Measurements from ENCODE around the gene NRCAM.
"Not testable (repeated sequence)": the region's sequence is repeated elsewhere in the genome, so short reads cannot be mapped to it uniquely, and the experiment has no call there.

Gene NRCAM

DNA sequence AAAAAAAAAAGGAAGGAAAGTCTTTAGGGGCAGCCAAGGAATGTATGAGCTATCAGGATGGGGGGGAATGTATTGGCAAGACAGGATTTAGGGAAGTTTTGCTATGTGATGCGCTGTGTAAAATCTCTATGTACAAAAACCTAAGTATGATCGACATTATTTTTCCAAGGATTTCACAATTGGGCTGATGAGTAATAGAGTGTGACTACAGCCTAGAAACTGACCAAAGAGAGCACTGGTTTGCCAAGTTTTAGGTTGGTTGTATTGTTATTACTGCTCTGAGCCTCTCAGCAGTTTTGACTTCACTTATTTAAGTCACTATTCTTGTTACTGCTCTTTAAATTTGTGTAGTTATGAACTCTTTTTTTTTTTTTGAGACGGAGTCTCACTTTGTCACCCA, 107.3 kb downstream of the NRCAM start:
- DNase-seq (ENCODE audit: extremely low read depth in 1 of 2, low read depth in 1 of 2): no peak

DNA sequence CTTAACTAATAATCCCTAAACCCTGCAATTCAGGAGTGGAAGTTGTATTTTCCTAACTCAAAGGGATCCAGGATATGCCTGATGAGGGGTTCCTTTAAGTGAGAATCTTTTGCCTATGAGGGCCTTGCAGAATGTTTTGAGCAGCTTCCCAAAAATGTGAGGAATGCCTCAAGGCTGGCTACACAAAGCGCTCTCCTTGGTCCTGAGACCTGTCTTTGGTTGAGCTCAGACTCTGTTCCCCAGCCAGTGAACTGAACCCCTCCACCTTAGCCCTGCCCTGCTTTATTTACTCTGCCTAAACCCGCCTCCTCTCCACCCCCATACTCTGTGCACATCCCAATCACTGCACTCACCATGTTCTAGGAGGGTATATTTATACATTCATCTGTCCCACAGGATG, 108.6 kb downstream of the NRCAM start:
- DNase-seq (ENCODE audit: extremely low read depth in 1 of 2, low read depth in 1 of 2): no peak

DNA sequence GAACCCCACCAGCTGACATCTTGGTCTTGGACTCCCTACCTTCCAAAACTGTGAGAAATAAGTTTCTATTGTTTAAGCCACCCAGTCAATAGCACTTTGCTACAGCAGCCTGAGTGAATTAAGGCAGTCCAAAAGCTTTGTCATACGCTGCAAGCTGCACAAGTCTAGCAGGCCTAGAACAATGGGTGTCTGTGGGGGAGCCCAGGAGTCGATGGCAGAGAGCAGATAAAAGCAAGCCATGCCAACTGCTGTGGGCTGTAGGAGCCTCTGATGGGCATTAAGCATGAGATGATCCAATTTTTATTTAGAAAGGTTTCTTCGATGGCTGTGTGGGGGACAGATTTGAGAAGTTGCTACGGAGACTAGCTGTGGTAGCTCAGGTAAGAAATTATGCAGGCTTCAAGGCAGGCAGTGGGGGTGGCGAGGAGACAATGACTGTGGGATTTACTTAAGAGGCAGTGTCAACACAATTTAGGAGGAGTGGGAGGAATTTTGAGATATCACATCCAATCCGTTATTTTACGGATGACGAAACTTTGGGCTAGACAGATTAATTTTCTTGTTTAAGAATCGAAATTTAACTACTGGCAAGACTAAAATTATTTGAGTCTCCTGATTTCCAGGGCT, 110.4 kb downstream of the NRCAM start:
- DNase-seq (ENCODE audit: extremely low read depth in 1 of 2, low read depth in 1 of 2): no peak

DNA sequence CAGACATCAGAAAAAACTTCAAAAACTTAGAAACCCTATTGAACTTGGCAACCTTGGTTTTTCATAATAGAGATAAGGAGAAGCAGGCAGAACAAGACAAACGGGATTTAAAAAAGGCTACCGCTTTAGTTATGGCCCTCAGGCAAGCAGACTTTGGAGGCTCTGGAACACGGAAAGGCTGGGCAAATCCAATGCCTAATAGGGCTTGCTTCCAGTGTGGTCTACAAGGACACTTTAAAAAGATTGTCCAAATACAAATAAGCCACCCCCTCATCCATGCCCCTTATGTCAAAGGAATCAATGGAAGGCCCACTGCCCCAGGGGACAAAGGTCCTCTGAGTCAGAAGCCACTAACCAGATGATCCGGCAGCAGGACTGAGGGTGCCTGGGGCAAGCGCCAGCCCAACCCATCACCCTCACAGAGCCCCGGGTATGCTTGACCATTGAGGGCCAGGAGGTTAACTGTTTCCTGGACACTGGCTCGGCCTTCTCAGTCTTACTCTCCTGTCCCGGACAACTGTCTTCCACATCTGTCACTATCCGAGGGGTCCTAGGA, 115.3 kb downstream of the NRCAM start:
- no peak for DNase-seq (ENCODE audit: extremely low read depth in 1 of 2, low read depth in 1 of 2)

DNA sequence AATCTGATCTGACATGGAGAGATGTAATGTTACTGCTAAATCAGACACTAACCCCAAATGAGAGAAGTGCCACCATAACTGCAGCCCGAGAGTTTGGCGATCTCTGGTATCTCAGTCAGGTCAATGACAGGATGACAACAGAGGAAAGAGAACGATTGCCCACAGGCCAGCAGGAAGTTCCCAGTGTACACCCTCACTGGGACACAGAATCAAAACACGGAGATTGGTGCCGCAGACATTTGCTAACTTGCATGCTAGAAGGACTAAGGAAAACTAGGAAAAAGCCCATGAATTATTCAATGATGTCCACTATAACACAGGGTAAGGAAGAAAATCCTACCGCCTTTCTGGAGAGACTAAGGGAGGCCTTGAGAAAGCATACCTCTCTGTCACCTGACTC, 115.8 kb downstream of the NRCAM start:
- DNase-seq (ENCODE audit: extremely low read depth in 1 of 2, low read depth in 1 of 2): not testable (repeated sequence)

- DNase-seq (ENCODE audit: extremely low read depth in 1 of 2, low read depth in 1 of 2): no peak
Observed at GRCh38 chr7:108335269-108335918, 120.8 kb downstream of the NRCAM start.

DNA sequence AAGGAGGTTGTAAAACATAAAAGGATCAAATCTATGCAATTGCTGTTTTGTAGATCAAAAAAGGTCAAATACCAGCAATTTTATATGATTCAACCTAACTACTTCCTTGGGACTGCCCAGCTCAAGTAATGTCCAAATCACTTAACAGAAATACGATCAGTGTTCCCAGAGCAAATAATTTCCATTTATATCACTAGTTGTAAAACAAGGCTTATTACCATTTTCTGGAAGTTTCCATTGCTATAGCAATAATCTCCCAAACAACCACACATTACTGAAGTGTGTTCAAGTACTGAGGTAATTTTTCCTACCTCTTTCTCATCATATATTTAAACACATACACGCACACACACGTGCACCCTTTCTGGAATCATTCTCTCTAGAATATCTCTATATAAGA, 123.3 kb downstream of the NRCAM start:
- DNase-seq (ENCODE audit: extremely low read depth in 1 of 2, low read depth in 1 of 2): no peak

DNA sequence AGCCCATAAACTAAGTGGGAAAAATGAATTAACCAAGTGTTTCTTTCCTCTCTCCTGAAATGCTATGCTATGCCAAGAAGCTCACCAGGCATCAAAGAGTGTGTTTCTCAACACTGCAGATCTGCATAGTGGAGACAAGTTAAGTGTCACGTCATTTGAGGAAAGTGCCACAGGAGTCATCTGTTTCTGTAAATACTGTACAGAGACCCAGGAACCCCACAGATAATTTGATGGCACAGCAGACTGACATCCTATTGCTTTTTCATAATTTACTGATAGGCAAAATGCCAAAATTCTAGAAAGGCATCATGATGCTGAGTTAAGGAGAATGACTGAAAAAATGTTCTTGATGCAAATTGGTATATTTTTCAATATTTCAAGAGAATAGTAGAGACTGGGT, 124.3 kb downstream of the NRCAM start:
- no peak for DNase-seq (ENCODE audit: extremely low read depth in 1 of 2, low read depth in 1 of 2)

DNA sequence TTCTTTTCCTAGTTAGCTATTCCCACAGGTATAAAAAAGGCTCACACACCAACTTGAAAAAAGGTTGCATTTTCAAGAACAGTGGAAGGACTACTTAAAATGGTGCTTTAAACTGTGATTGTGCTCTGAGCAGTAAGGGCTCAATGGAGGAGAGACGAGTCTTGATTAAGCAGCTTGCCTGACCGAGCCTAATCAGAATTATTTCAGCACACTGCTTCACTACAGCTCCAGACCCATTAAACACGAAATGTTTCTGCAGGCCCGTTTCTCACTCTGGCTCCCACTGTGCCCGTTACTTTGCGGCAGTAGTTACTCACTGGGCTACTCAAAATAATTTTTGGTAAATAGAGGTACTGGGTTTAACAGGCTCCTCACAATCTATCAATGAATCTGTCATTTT, 126.0 kb downstream of the NRCAM start:
- no peak for DNase-seq (ENCODE audit: extremely low read depth in 1 of 2, low read depth in 1 of 2)

GRCh38 chr7:108329514-108329913, 126.7 kb downstream of the NRCAM start:
- no peak for DNase-seq (ENCODE audit: extremely low read depth in 1 of 2, low read depth in 1 of 2)

- no peak for DNase-seq (ENCODE audit: extremely low read depth in 1 of 2, low read depth in 1 of 2)
Observed at GRCh38 chr7:108328174-108328651, 128.0 kb downstream of the NRCAM start.

- DNase-seq (ENCODE audit: extremely low read depth in 1 of 2, low read depth in 1 of 2): no peak
Observed at GRCh38 chr7:108327353-108327752, 128.9 kb downstream of the NRCAM start.

DNA sequence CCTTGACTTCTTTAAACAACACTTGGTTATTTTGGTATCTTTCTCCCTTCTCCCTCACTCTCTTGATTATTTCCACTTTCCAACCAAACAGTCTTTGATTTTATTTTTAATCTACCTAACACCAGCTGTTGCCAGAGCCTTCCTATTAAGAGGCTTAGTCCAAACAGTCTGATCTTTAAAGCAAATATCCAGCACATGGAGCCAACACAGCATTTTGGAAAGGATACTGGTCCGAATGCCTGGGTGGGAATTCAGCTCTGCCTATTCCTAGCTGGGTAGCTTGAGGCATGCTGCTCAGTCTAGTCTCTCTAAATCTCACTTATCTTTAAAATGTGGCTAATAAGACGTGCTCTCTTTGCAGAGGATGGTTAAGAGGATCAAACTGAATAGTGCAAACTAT, 129.3 kb downstream of the NRCAM start:
- DNase-seq (ENCODE audit: extremely low read depth in 1 of 2, low read depth in 1 of 2): no peak

- DNase-seq (ENCODE audit: extremely low read depth in 1 of 2, low read depth in 1 of 2): no peak
Observed at GRCh38 chr7:108324053-108325038, 131.9 kb downstream of the NRCAM start.

DNA sequence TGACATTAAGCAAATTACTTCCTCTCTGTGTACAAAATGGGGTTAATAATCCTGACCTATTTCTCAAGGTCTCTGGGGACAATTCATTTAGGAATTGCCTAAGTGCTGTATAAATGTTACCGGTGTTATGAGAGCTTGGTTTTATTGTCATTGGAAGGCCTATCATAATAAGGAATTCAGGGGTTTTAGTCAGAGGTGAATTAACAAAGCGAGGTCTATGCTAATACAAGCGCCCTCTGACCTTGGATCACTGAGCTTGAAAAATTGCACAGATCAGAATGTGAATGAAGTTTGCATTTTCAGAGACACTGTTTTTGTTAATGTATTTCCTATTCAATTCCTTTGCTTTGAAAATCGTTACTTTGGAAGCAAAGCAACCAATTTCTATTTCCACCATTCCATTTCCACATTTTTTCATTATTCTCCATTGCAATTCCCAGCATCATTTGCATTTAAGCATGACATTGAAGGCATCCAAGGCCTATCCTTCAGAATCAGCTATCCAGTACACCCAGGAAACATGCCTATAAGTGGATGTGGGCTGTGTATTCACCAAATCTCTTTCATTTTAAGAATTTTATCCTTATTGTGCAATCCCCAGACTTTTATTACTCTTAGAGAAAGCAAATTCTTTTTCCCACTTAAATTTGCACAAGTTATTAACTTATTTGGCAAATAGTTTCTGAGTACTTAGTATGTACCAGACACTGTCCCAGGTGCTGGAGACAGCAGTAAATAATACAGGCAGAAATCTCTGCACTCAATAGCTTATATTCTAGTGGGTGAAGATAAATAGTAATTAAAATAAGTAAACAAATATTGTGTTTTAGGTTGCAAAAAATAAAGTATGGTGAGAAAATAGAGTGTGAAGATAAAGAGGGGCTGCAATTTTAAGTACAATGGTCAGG, 133.1 kb downstream of the NRCAM start:
- DNase-seq (ENCODE audit: extremely low read depth in 1 of 2, low read depth in 1 of 2): no peak

DNA sequence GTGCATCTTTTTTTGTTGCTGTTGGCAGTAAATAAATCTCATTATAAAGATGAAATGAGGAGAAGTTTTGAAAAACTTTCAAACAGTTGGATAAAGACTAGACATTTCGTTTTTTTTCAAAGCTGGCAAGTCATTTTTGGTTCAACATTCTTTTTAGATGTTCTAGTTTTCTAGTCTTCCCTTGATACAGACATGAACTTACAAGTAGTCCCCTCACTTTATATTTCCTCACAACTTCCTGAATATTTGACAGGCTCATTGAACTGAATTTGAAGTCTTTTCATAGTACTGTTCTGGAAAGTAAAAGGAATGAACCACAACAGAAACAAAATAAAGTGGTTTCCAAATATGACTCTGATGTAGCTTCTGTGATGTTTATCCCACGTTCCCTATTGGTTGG, 134.2 kb downstream of the NRCAM start:
- no peak for DNase-seq (ENCODE audit: extremely low read depth in 1 of 2, low read depth in 1 of 2)

DNA sequence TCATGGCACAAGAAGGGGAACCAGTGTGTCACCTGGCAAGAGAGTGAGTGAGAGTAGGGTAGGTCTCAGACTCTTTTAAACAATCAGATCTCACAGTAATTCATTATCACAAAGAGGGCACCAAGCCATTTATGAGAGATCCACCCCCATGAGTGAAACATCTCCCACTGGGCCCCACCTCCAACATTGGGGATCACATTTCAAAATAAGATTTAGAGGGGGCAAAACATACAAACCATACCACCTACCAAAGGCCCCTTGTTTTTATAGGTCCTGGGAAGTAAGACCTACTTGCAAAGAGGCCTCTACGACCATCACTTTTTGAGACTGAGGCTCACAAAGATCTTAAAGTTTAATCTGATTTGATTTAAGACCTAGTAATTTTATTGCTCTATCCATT, 134.9 kb downstream of the NRCAM start:
- no peak for DNase-seq (ENCODE audit: extremely low read depth in 1 of 2, low read depth in 1 of 2)

- DNase-seq (ENCODE audit: extremely low read depth in 1 of 2, low read depth in 1 of 2): no peak
Observed at GRCh38 chr7:108316708-108317107, 139.5 kb downstream of the NRCAM start.

- no peak for DNase-seq (ENCODE audit: extremely low read depth in 1 of 2, low read depth in 1 of 2)
Observed at GRCh38 chr7:108314551-108314950, 141.7 kb downstream of the NRCAM start.

- no peak for DNase-seq (ENCODE audit: extremely low read depth in 1 of 2, low read depth in 1 of 2)
Observed at GRCh38 chr7:108314049-108314448, 142.2 kb downstream of the NRCAM start.
